Measurements from ENCODE around the gene TNFSF13B.

- TF ChIP-seq CTCF (IDR thresholded peaks at IDR 0.05; ENCODE audit: low read depth, low read length, poor library complexity, severe bottlenecking) (no peak), EZH2phosphoT487 (IDR thresholded peaks at IDR 0.05; ENCODE audit: borderline replicate concordance, low read length) (no peak)
Measured at GRCh38 chr13:108316413-108316812, 46.9 kb downstream of the TNFSF13B start.
